HepG2 (cell line): ENCODE results near the gene FAAP20. TPM values are rescaled to one million over a fixed set of nuclear protein-coding genes. Genes with fewer than 3 reads are reported as not detected.

Source experiments
- IRF2 ChIP-seq: IDR thresholded peaks from 2 replicates; pipeline ENCODE4 v1.6.1; 2018; ENCODE audit warnings: missing genetic modification reagents, missing compliant biosample characterization
- MIER3 ChIP-seq: IDR thresholded peaks from 2 replicates; pipeline ENCODE4 v1.6.1; 2016; ENCODE audit warnings: missing compliant biosample characterization, borderline replicate concordance
- MLLT10 ChIP-seq: sonication (generic); formaldehyde crosslinking; IDR thresholded peaks from 2 replicates; pipeline ENCODE4 v1.4.0; 2020; ENCODE audit warnings: missing genetic modification reagents
- PAF1 ChIP-seq: IDR thresholded peaks from 2 replicates; pipeline ENCODE4 v1.6.1; 2016; ENCODE audit warnings: missing genetic modification reagents, missing compliant biosample characterization
- POGZ ChIP-seq: sonication (generic); formaldehyde crosslinking; IDR thresholded peaks from 2 replicates; pipeline ENCODE4 v1.4.0; 2020; ENCODE audit warnings: mild to moderate bottlenecking, missing genetic modification reagents
- RFX3 ChIP-seq: IDR thresholded peaks from 2 replicates; pipeline ENCODE4 v1.6.1; 2016; ENCODE audit warnings: missing biosample characterization, missing genetic modification reagents
- SATB2 ChIP-seq: sonication (generic); formaldehyde crosslinking; IDR thresholded peaks from 2 replicates; pipeline ENCODE4 v1.5.0; 2020; ENCODE audit warnings: missing genetic modification reagents
- ZNF136 ChIP-seq: sonication (generic); formaldehyde crosslinking; IDR thresholded peaks from 2 replicates; pipeline ENCODE4 v1.8.1; 2022; ENCODE audit warnings: low read depth, mild to moderate bottlenecking, moderate library complexity, missing genetic modification reagents
- polyA plus RNA-seq, 8 experiments: library from polyadenylated mRNA; depleted of rRNA in 3 of 8; stranded (reverse) in 7 of 8; unstranded in 1 of 8; fragments of >200 nt; fragmentation: Illumina TruSeq in 4 of 8; extraction: Trizol in 4 of 8; gene quantifications; 2 replicates each; pipeline versions ENCODE4 v1.2.1 to v1.2.3, GENCODE V29; 2011 to 2016; ENCODE audit warnings: low read depth in 4 of 8, missing spikeins in 1 of 8, mixed read lengths in 1 of 8; ENCODE audit not compliant: insufficient read depth in 1 of 8
- total RNA-seq, 5 experiments: library from RNA; depleted of rRNA; stranded (reverse); fragments of >200 nt; fragmentation: Illumina TruSeq; extraction: Trizol; gene quantifications; 2 replicates each; pipeline ENCODE4 v1.2.3, GENCODE V29; 2016; ENCODE audit warnings: low read depth in 1 of 5
- TF ChIP-seq, protein P1 (sequence below): sonication (generic); formaldehyde crosslinking; IDR thresholded peaks from 2 replicates; pipeline ENCODE4 v1.8.0; 2023; ENCODE audit warnings: mild to moderate bottlenecking, missing genetic modification reagents
- TF ChIP-seq, protein P2 (sequence below): sonication (generic); formaldehyde crosslinking; IDR thresholded peaks from 2 replicates; pipeline ENCODE4 v1.5.0; 2020; ENCODE audit warnings: mild to moderate bottlenecking, missing genetic modification reagents, borderline replicate concordance
- TF ChIP-seq, protein P3 (sequence below): IDR thresholded peaks from 2 replicates; pipeline ENCODE4 v1.6.1; 2012; ENCODE audit warnings: low read depth, low read length, improper control_type of control experiment
- TF ChIP-seq, protein P4 (sequence below): sonication (generic); formaldehyde crosslinking; IDR thresholded peaks from 2 replicates; pipeline ENCODE4 v1.9.0; 2021; ENCODE audit warnings: missing genetic modification reagents, borderline replicate concordance

Gene FAAP20
- total and polyA plus RNA-seq, 2 of the 13 experiments (the other 11 are each of a cell fraction or from before 2014, with no cell fraction given): 9.6 to 10.8 TPM

DNA sequence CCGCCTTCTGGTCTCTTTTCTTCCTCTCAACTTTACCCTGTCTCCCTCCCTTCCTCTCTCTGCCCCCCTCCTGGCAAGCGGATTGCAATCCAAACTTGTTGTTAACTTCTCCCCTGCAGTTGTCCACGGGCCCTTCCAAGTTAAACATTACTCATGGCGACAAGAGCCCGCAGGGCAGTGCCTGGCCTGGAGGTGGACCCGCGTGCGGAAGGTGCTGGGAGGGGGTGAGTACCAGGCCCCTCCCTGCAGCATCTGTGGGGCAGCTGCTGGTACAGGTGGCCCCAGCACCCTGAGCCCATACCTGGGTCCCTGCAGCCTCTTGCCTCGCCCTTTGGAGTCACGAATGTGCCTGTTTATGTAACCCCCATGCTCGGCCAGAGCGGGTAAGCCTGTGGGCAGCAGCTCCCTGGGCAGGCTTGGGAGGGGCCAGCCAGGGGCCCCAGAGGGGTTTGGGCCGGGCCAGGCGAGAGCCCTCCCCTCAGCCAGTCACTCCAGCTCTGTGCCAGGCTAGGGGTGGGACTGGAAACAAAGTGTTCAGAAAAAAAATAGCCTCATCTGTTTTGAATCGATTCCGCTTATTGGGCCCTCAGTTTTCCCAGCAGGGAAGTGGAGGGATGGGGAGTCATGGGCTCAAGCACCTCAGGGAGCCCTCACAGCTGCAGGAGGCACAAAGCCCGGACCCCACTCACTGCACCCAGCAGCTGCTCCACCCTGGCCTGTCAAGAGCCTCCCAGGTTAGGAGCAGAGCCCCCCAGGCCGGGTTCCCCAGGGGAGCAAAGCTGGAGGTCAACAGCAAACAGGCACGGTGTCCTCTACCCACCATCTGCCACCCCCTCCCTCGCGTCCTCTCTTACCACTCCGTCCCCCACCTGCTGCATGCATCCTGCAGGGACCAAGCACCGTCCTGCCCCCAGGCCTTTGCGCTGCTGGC, 14.0 kb upstream of the FAAP20 start (continued):
- TF ChIP-seq, protein P1, sequence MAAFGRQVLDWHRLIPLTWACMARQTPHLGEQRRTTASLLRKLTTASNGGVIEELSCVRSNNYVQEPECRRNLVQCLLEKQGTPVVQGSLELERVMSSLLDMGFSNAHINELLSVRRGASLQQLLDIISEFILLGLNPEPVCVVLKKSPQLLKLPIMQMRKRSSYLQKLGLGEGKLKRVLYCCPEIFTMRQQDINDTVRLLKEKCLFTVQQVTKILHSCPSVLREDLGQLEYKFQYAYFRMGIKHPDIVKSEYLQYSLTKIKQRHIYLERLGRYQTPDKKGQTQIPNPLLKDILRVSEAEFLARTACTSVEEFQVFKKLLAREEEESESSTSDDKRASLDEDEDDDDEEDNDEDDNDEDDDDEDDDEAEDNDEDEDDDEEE: no peak
- TF ChIP-seq, protein P2, sequence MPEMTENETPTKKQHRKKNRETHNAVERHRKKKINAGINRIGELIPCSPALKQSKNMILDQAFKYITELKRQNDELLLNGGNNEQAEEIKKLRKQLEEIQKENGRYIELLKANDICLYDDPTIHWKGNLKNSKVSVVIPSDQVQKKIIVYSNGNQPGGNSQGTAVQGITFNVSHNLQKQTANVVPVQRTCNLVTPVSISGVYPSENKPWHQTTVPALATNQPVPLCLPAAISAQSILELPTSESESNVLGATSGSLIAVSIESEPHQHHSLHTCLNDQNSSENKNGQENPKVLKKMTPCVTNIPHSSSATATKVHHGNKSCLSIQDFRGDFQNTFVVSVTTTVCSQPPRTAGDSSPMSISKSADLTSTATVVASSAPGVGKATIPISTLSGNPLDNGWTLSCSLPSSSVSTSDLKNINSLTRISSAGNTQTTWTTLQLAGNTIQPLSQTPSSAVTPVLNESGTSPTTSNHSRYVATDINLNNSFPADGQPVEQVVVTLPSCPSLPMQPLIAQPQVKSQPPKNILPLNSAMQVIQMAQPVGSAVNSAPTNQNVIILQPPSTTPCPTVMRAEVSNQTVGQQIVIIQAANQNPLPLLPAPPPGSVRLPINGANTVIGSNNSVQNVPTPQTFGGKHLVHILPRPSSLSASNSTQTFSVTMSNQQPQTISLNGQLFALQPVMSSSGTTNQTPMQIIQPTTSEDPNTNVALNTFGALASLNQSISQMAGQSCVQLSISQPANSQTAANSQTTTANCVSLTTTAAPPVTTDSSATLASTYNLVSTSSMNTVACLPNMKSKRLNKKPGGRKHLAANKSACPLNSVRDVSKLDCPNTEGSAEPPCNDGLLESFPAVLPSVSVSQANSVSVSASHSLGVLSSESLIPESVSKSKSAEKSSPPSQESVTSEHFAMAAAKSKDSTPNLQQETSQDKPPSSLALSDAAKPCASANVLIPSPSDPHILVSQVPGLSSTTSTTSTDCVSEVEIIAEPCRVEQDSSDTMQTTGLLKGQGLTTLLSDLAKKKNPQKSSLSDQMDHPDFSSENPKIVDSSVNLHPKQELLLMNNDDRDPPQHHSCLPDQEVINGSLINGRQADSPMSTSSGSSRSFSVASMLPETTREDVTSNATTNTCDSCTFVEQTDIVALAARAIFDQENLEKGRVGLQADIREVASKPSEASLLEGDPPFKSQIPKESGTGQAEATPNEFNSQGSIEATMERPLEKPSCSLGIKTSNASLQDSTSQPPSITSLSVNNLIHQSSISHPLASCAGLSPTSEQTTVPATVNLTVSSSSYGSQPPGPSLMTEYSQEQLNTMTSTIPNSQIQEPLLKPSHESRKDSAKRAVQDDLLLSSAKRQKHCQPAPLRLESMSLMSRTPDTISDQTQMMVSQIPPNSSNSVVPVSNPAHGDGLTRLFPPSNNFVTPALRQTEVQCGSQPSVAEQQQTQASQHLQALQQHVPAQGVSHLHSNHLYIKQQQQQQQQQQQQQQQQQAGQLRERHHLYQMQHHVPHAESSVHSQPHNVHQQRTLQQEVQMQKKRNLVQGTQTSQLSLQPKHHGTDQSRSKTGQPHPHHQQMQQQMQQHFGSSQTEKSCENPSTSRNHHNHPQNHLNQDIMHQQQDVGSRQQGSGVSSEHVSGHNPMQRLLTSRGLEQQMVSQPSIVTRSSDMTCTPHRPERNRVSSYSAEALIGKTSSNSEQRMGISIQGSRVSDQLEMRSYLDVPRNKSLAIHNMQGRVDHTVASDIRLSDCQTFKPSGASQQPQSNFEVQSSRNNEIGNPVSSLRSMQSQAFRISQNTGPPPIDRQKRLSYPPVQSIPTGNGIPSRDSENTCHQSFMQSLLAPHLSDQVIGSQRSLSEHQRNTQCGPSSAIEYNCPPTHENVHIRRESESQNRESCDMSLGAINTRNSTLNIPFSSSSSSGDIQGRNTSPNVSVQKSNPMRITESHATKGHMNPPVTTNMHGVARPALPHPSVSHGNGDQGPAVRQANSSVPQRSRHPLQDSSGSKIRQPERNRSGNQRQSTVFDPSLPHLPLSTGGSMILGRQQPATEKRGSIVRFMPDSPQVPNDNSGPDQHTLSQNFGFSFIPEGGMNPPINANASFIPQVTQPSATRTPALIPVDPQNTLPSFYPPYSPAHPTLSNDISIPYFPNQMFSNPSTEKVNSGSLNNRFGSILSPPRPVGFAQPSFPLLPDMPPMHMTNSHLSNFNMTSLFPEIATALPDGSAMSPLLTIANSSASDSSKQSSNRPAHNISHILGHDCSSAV (CRISPR knock-in tag): no peak
- TF ChIP-seq IRF2 (CRISPR knock-in tag): no peak
- TF ChIP-seq, protein P3, sequence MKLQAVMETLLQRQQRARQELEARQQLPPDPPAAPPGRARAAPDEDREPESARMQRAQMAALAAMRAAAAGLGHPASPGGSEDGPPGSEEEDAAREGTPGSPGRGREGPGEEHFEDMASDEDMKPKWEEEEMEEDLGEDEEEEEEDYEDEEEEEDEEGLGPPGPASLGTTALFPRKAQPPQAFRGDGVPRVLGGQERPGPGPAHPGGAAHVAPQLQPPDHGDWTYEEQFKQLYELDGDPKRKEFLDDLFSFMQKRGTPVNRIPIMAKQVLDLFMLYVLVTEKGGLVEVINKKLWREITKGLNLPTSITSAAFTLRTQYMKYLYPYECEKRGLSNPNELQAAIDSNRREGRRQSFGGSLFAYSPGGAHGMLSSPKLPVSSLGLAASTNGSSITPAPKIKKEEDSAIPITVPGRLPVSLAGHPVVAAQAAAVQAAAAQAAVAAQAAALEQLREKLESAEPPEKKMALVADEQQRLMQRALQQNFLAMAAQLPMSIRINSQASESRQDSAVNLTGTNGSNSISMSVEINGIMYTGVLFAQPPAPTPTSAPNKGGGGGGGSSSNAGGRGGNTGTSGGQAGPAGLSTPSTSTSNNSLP: no peak
- no peak for TF ChIP-seq SATB2 (CRISPR knock-in tag)
- no peak for TF ChIP-seq MLLT10 (CRISPR knock-in tag)
- TF ChIP-seq PAF1 (CRISPR knock-in tag): no peak
- no peak for TF ChIP-seq ZNF136
- no peak for TF ChIP-seq POGZ
- peak; percentile 75; the same call in 1 of the 2 replicates for TF ChIP-seq MIER3 (CRISPR knock-in tag)
- TF ChIP-seq, protein P4, sequence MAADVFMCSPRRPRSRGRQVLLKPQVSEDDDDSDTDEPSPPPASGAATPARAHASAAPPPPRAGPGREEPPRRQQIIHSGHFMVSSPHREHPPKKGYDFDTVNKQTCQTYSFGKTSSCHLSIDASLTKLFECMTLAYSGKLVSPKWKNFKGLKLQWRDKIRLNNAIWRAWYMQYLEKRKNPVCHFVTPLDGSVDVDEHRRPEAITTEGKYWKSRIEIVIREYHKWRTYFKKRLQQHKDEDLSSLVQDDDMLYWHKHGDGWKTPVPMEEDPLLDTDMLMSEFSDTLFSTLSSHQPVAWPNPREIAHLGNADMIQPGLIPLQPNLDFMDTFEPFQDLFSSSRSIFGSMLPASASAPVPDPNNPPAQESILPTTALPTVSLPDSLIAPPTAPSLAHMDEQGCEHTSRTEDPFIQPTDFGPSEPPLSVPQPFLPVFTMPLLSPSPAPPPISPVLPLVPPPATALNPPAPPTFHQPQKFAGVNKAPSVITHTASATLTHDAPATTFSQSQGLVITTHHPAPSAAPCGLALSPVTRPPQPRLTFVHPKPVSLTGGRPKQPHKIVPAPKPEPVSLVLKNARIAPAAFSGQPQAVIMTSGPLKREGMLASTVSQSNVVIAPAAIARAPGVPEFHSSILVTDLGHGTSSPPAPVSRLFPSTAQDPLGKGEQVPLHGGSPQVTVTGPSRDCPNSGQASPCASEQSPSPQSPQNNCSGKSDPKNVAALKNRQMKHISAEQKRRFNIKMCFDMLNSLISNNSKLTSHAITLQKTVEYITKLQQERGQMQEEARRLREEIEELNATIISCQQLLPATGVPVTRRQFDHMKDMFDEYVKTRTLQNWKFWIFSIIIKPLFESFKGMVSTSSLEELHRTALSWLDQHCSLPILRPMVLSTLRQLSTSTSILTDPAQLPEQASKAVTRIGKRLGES: no peak
- no peak for TF ChIP-seq RFX3 (CRISPR knock-in tag)
